GM21528 (cell line): Measurements from ENCODE around the gene CBFB.
"Not testable (repeated sequence)": the region's sequence is repeated elsewhere in the genome, so short reads cannot be mapped to it uniquely, and the experiment has no call there.

Experiments used
- ATAC-seq: cut with Tn5 transposase; IDR thresholded peaks from one replicate; pipeline ENCODE4 v1.9.1; 2021; ENCODE audit warnings: mild to moderate bottlenecking, moderate library complexity; ENCODE audit not compliant: unreplicated experiment, low FRiP score

CBFB gene

DNA sequence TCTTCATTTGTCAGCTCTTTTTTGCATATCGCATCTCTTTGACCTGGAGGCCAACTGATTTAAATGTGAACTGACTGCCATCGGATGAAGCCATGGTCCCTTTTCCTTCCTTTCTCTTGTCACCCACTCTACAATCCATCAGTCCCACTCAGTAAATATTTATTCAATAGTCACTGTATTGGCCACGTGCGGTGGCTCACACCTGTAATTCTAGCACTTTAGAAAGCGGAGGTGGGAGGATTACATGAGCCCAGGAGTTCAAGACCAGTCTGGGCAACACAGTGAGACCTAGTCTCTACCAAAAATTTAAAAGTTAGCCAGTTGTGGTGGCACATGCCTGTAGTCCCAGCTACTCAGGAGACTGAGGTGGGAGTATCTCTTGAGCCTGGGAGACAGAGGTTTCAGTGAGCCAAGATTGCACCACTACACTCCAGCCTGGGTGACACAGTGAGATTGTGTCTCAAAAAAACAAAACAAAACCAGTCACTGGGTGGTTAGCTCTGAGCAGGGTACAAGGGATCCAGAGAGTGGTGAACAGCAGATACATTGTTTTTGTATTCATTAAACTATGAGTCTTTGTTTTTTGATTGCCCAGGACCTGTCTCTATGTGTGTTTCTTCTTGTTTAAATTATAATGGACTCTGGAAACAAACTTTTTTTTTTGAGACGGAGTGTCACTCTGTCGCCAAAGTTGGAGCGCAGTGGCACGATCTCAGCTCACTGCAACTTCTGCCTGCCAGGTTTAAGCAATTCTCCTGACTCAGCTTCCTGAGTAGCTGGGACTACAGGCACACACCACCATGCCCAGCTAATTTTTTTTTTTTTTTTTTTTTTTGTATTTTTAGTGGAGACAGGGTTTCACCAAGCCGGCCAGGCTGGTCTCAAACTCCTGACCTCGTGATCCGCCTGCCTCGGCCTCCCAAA, 87.7 kb downstream of the CBFB start:
- no peak for ATAC-seq

DNA sequence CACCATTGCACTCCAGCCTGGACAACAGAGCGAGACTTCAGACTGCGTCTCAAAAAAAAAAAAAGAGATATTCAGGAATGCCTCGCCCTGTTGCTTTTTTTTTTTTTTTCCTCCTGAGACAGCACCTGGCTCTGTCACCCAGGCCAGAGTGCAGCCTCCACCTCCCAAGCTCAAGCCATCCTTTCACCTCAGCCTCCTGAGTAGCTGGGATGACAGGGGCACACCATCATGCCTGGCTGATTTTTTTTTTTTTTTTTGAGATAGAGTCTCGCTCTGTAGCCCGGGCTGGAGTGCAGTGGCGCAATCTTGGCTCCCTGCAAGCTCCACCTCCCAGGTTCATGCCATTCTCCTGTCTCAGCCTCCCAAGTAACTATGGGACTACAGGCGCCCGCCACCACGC, 88.8 kb downstream of the CBFB start:
- no peak for ATAC-seq

DNA sequence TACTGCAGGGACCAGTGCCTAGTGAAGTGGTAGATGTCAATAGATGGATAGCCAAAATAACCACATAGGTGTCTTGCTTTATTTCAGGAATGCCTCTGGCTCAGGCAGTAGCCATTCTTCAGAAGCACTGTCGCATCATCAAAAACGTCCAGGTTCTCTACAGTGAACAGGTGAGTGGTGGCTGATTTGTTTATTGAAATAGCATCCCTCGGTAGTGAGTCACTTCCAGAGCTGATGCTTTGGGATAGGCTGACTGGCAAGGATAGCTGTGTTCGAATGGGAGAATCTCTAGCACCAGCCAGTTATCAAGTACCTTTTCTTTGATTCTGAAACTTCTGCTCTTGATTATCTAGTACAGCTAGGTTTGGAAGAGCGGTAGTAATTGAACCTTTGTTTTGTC, 91.1 kb downstream of the CBFB start:
- no peak for ATAC-seq

DNA sequence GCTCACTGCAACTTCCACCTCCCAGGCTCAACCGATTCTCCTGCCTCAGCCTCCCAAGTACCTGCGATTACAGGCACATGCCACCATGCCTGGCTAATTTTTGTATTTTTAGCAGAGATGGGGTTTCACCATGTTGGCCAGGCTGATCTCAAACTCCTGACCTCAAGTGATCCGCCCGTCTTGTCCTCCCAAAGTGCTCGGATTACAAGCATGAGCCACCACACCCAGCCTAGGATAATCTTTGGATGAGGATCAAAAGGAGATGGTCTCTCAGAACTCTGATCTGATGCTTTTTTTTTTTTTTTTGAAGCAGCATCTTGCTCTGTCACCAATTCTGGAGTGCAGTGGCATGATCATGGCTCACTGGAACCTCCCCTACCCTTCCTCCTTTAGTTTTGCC, 93.8 kb downstream of the CBFB start:
- not testable (repeated sequence) for ATAC-seq

DNA sequence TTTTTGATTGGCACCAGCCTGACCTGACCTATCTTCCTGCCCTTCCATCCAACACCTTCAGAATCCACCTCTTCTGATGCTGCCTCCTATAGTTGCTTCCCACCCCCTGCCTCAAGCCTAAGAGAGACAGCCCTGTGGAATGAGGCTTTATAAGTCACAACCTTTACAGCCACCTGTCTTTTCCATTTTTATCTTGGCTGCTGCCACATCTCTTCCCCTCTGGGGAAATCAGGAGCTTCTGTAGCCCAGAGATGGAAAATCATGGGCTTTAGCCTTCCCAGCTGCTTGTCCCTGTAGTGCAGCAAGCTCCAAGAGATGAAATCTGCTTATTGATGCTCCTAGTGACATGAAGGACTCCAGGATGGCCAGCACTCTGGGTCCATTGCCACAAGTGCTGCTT, 99.5 kb downstream of the CBFB start:
- ATAC-seq, result no peak

DNA sequence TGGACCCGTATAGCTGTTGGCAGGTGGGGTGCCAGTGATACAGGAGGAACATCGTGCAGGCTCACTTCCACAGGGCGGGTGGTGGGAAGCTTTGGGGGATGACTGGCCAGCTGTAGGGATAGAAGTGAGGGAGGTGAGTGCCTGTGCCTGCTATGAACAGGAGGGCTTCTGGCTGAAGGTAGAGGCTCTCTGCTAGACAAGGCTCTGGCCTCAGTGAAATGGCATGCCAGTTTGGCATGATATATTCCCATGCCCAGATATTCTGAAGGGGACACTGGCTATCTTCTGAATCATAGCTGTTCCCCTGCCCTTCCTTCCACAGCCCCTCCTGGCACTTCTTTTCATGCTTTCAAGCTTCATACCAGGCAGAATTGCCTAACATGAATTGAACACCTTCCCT, 99.9 kb downstream of the CBFB start:
- ATAC-seq, result no peak

DNA sequence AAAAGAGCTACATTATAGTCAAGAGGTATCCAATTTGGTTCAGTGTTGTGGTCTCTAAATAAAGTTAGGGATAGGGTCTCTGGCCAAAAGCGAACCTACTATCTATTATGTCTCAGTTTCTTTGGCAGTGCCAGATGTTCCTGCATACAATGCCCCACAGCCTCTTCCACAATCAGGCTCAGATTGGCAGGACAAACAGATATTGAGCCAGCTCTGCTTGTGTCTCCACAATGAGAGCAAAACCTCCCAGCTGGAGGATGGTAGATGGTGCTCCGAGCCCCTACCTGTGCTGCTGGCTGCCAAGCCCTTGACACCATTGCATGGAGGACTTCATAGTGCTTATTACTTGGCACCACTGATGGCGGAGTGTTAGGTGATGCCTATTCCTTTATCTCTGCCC, 100.5 kb downstream of the CBFB start:
- no peak for ATAC-seq

DNA sequence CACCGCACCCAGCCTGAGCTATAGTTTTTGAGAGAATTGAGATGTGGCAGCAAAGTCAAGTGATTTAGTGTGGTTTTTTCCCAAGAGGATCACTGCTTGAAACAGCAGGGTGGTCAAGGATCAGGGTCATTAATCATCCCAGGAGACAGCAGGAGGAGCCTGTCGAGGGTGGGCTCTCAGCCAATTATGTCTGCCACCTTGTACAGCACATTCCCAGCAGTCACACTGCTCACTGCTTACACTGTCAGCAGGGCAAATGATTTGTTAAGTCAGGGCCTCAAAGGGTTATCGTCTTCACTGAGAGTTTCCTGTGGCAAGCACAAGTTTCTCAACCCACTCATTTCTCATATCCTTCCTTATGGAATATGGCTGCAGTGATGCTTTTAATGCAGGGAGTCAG, 108.7 kb downstream of the CBFB start:
- no peak for ATAC-seq

DNA sequence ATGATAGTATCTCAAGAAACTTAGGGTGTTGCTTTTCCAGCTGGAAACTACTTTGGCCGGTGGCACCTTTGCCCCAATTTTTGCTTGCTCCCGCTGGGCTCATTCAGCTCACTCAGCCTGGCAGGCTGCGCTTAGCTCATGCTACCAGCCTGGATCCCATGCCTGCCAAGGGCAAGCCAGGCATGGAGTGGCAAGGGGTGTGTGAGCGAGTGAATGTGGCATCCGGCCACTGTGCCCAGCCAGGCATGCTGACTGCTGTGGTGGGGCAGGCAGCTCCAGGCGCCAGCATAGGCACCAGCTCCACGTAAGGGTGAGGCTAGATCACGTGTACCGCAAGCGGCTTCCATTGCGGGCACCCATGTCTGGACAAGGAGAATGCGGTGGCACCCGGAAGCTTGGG, 112.4 kb downstream of the CBFB start:
- no peak for ATAC-seq

DNA sequence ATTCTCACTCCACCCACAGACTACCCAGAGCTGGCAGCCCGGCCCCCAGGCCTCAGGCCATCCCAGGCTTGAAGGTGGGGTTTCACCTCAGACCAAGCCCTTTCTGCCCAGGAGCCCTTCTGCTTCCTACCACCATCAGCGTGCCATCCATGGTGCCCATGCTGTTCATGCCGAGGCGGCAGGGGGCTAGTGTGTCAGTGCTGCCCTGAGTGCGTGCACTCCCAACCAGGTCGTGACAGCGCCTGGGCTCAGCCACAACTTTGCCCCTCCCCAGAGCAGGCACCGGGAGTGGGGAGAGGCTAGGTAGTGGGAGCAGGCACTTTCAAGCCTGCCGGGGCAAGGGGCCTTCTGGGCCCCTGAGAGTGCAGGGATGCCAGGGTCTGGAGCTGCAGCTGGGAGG, 113.4 kb downstream of the CBFB start:
- no peak for ATAC-seq

DNA sequence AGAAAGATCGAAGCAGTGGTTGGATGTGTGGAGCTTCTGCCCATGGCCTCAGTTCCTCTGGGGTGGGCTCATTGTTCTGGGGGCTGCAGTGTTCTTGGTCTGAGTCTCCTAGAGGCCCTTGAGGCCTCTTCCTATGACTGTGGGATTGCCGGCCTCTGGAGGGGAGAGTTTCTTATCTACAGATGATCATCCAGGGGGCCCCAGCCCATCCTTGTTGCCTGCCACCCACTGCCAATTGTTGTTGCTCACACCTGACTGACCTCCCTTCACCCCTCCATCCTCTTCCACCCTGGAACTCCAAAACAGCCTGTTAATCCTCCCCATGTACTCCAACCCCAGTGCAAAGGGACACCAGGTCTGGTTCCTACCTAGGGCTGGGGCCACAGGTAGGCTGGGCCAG, 116.0 kb downstream of the CBFB start:
- ATAC-seq, result no peak

DNA sequence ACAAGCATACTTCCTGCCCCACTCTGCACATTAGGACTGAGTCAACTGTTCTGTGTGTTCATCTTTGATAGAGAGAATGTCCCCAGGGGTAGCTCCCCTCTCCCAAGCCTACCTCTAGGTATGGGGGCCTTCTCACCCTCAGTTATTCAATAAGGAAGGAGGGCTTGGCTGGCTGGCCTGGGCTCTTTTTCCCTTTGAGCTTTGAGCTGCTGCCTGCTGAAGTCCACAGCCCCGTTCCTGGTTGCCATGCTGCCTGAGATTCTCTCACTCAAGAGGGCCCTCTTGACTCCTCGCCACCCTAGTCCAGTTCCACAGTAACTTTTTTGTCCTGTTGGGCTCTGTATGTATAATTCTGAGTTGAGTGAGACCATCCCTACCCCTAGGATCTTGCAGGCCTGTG, 116.8 kb downstream of the CBFB start:
- ATAC-seq, result no peak

DNA sequence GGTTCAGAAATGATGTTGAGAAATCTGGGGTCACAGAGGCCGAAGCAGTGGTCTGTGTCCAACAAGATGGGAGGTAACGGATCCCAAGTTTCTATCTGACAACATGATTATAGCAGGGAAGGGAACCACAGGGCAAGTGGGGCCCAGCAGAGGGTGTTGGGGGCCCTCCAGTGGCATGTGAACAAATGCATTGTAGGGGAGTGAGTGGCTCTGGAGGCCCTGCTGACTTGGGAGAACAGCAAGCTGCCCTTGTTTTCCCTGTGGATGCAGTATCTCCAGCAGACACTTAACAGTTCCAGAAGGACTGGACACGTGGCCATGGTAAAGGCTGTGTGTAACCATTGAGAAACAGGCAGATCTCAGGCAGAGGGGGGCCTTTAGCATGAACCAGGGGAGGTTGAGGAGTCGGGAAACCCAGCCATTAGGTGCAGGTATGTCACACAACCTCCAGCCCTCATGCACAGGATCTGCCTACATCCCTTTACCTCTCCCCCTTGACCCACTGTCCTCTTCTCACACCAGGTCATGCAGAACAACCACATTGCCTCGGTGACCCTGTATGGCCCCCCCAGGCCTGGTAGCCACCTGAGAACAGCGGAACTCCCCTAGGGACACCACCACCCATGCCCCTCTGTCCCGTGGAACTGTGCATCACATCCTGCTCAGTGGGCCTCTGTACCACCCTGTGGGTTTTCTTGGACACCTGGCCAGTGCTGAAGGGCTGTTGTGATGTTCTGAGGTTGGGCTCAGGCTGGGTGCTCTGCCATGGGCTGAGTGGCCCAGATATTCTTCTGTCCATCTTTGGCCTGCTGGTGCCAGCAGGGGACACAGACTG, 117.8 kb downstream of the CBFB start:
- ATAC-seq, result no peak

DNA sequence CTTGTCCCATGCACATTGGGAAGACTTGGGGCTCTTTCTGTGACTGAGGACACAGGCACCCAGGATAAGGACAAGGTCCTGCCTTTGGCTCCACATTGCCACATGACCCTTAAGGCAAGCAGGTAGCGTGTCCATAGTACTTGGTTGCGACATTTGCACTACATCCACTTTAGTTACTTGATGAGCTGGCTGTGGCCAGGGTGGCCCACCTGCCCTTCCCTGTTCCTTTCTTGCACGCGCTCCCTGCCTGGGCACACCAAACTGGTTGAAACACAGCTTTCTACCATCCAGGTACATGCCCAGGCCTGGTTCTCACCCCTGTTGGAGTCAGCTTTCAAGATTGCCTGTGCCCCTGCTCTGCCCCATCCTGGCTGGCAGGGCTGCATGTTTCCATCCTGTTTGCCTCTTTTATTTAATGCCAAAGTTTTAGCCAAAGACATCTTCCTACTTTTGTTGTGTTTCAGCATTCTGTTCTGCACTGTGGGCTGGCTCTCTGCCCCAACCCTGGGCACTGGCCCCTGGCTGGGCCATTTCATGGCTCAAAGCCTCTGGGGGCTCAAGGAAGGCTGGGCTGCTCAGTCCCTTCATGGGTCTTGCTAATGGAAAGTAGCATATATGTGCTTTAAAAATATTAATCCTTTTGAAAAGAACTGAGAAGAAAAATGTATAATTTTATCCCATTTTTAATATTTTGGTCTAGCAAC, 118.6 kb downstream of the CBFB start:
- no peak for ATAC-seq

DNA sequence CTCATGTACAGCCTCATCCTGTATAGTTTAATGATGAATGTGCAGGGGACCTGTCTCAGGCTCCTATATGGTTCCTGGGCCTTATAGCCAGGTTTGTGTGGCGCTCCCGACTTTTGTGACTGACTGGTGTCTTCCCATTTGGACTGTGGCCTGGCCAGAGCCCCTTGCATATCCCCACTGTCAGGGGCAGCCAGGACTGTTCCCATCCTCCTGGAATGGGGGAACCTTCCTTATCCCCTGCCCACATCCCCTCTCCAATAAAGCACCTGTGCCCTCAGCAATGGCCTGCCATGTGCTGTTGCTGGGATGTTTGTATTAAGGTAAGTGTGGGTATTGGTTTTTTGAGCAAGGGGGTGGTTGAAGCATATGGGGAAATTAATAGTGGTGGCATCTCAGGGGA, 119.3 kb downstream of the CBFB start:
- ATAC-seq, result no peak

DNA sequence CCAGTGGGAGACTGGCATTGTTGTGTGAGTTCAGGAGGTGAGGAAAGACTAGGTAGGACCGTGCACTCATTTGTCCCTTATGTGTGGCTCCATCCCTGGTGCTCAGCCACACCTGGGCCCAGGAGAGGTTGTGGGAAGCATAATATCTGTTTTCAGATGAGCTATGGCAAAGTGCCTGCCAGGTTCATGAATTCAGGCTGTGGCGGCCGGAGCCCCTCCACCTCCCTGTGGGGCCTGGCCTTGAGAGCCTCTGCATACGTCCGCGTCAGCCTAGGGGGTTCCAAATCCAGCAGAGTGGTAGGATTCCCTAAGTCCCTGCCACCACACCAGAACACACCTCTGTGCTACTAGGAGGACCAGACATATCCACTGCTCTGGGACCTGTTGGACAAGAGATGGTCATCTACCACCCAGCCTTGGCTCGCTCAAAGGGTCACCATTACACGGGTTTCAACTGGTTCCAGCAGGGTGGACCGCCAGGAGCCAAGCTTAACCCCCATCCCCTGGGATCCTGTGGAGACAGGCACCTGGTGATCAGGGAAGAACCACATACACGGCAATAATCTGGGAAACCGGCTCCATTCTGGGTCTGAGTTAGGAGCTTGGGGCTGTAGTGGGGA, 119.8 kb downstream of the CBFB start:
- no peak for ATAC-seq

DNA sequence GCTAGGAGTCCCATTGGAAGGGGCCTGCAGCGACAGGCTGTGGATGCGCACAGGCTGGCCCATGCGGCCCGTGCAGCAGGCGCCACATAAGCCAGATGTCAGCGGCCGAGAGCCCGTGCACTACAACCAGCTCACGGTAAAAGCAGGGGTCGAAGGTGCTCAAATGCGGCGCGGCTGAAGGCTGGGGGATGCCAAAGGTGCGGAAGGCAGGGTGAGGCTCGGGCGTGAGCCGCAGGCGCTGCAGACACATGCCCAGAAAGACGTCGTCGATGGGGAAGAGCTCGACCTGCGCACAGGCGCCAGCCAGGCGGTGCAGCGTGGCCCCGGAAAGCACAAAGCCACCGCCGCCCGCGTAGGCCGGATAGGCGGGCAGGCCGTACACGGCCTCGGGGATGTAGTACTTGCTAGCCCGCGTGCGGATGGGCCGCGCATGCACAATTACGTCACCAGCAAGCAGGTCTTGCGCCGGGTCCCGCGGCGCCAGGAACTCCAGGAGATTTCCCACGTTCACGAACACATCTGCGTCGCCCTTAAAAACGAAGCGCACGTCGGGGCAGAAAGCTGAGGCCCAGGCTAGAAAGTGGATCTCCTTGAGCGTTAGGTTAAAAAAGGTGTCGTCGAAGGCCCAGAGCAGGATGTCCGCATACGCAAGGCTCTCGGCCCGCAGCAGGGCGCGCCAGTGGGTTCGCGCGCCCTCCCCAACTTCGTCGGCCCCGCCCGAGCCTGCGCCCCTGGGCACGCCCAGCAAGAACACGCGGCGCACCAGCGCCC, 120.5 kb downstream of the CBFB start:
- no peak for ATAC-seq

DNA sequence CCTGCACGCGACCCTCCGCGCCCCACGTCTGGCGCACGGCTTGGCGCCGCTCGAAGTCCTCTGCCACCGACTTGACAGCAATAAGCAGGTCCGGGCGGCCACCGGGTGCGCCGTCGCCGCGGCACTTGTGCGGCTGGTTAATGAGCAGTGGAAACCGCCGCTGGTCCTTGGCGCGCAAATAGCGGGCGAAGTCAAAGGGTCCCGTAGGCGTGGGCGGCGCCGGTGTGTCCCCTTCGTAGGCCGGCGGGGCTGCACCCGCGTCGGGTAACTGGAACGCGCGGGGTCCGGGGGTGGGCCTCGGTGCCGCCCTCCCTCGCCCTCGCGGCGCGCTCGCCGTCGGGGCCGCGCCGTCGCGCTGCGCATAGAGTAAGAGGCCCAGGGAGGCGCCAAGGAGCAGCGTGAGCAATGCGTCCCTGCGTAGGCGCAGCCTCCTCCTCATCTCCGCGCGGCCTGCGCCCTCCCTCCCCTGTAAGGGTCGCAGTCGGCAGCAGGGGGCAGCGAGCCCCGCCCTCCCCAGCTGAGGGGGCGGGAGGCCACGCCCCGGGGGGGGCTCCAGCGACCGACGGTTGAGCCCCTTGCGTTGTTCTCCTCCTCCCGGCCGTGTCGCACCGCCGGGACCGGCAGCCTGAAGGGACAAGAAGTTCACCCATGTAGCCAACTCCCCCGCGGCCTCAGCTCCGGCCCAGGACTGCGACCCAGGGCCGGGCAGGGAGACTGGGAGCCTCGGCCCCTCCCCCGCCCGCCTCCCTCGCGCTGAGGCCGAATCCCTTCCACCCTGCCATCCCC, 121.3 kb downstream of the CBFB start:
- no peak for ATAC-seq
